Neural cell (in vitro differentiated cells): ENCODE data around the gene GNG5. TPM values are rescaled to one million over a fixed set of nuclear protein-coding genes. Genes with fewer than 3 reads are reported as not detected.

Source experiments
- H2AFZ ChIP-seq: fragments of 200-600, 300-800 bp; sonication (generic), shearing (Covaris generic); 2 replicates; pipeline ENCODE4 v1.6.0; 2014; ENCODE audit warnings: low read depth, mild to moderate bottlenecking, antibody characterized with exemption, low read length, moderate library complexity
- H3F3A ChIP-seq: fragments of 200-600 bp; shearing (Covaris generic); 2 replicates; pipeline ENCODE4 v1.6.1; 2016; ENCODE audit warnings: mild to moderate bottlenecking, moderate library complexity, mixed read lengths, antibody characterized with exemption, low read length; ENCODE audit not compliant: insufficient read depth, poor library complexity, severe bottlenecking
- H3K27ac ChIP-seq: fragments of 200-600, 300-800 bp; sonication (generic), shearing (Covaris generic); 2 replicates; pipeline ENCODE4 v1.5.1; 2014; ENCODE audit warnings: mild to moderate bottlenecking, low read length, moderate library complexity
- H3K27me3 ChIP-seq: fragments of 300-800, 200-600 bp; sonication (generic), shearing (Covaris generic); 2 replicates; pipeline ENCODE4 v1.6.0; 2014; ENCODE audit warnings: mild to moderate bottlenecking, low read depth, low read length, moderate library complexity; ENCODE audit not compliant: insufficient read depth
- H3K36me3 ChIP-seq: fragments of 300-800, 200-600 bp; sonication (generic), shearing (Covaris generic); 2 replicates; pipeline ENCODE4 v1.5.1; 2014; ENCODE audit warnings: mild to moderate bottlenecking, antibody characterized with exemption, low read length, moderate library complexity; ENCODE audit not compliant: insufficient read depth
- H3K4me2 ChIP-seq: fragments of 300-800, 200-600 bp; sonication (generic), shearing (Covaris generic); 2 replicates; pipeline ENCODE4 v1.6.0; 2014; ENCODE audit warnings: mild to moderate bottlenecking, low read length
- H3K4me3 ChIP-seq: fragments of 300-800, 200-600 bp; sonication (generic), shearing (Covaris generic); 2 replicates; pipeline ENCODE4 v1.5.1; 2014; ENCODE audit warnings: mild to moderate bottlenecking, low read length, moderate library complexity
- H3K79me2 ChIP-seq: fragments of 200-600 bp; shearing (Covaris generic); replicated peaks from 2 replicates; pipeline ENCODE4 v1.6.0; 2014; ENCODE audit warnings: mild to moderate bottlenecking, low read length, moderate library complexity; ENCODE audit not compliant: insufficient read depth
- H3K9ac ChIP-seq: fragments of 300-800, 200-600 bp; sonication (generic), shearing (Covaris generic); 2 replicates; pipeline ENCODE4 v1.6.1; 2016; ENCODE audit warnings: mild to moderate bottlenecking, low read length, mixed read lengths
- H3K9me2 ChIP-seq: fragments of 200-600 bp; shearing (Covaris generic); 2 replicates; pipeline ENCODE4 v1.6.1; 2016; ENCODE audit warnings: mild to moderate bottlenecking, low read length, mixed read lengths; ENCODE audit not compliant: insufficient read depth
- H3K9me3 ChIP-seq: fragments of 200-600, 300-800 bp; sonication (generic), shearing (Covaris generic); 2 replicates; pipeline ENCODE4 v1.6.1; 2016; ENCODE audit warnings: mild to moderate bottlenecking, mixed run types, low read length, moderate library complexity, mixed read lengths
- H4K20me1 ChIP-seq: fragments of 200-600 bp; shearing (Covaris generic); 2 replicates; pipeline ENCODE4 v1.6.1; 2016; ENCODE audit warnings: mild to moderate bottlenecking, mixed run types; ENCODE audit not compliant: insufficient read depth
- CTCF ChIP-seq: fragments of 450-650 bp; IDR thresholded peaks from 2 replicates; pipeline ENCODE4 v1.5.1; 2014; ENCODE audit warnings: antibody characterized with exemption, mild to moderate bottlenecking, moderate library complexity; ENCODE audit not compliant: poor library complexity, severe bottlenecking
- EP300 ChIP-seq: fragments of 450-650 bp; conservative IDR thresholded peaks from 2 replicates; pipeline ENCODE4 v1.6.1; 2014; ENCODE audit warnings: antibody characterized with exemption, mild to moderate bottlenecking, moderate library complexity; ENCODE audit not compliant: poor library complexity, severe bottlenecking
- EZH2 ChIP-seq: fragments of 200-600, 300-800 bp; shearing (Covaris generic), sonication (generic); IDR thresholded peaks from 2 replicates; pipeline ENCODE4 v1.6.1; 2014; ENCODE audit warnings: antibody characterized with exemption, low read length, borderline replicate concordance, mild to moderate bottlenecking; ENCODE audit not compliant: insufficient read depth, poor library complexity, severe bottlenecking
- MXI1 ChIP-seq: fragments of 450-650 bp; conservative IDR thresholded peaks from 2 replicates; pipeline ENCODE4 v1.6.1; 2014; ENCODE audit warnings: antibody characterized with exemption, mild to moderate bottlenecking; ENCODE audit not compliant: poor library complexity, severe bottlenecking
- POLR2AphosphoS5 ChIP-seq: IDR thresholded peaks from 2 replicates; pipeline ENCODE4 v1.6.1; 2012
- RAD21 ChIP-seq: fragments of 450-650 bp; conservative IDR thresholded peaks from 2 replicates; pipeline ENCODE4 v1.6.1; 2014; ENCODE audit warnings: antibody characterized with exemption, mild to moderate bottlenecking, moderate library complexity
- SMC3 ChIP-seq: fragments of 450-650 bp; conservative IDR thresholded peaks from 2 replicates; pipeline ENCODE4 v1.6.1; 2014; ENCODE audit warnings: antibody characterized with exemption, mild to moderate bottlenecking, moderate library complexity; ENCODE audit not compliant: poor library complexity
- TAF1 ChIP-seq: IDR thresholded peaks from 2 replicates; pipeline ENCODE4 v1.6.1; 2012; ENCODE audit warnings: low read depth
- polyA minus RNA-seq: library from RNA; depleted of rRNA, polyadenylated mRNA; stranded (reverse); fragments of >200 nt; gene quantifications from 2 replicates; pipeline ENCODE4 v1.2.3, GENCODE V29; 2014
- polyA plus RNA-seq: library from polyadenylated mRNA; depleted of rRNA; stranded (reverse); fragments of >200 nt; gene quantifications from 2 replicates; pipeline ENCODE4 v1.2.3, GENCODE V29; 2014
- TF ChIP-seq, protein P1 (sequence below): IDR thresholded peaks from 2 replicates; pipeline ENCODE4 v1.6.1; 2012; ENCODE audit warnings: borderline replicate concordance

Gene GNG5
- 1.5 TPM in 1 of 2 replicates, not detected in the other for polyA plus RNA-seq
- polyA minus RNA-seq = 0.97 and 1.6 TPM in 2 replicates

DNA sequence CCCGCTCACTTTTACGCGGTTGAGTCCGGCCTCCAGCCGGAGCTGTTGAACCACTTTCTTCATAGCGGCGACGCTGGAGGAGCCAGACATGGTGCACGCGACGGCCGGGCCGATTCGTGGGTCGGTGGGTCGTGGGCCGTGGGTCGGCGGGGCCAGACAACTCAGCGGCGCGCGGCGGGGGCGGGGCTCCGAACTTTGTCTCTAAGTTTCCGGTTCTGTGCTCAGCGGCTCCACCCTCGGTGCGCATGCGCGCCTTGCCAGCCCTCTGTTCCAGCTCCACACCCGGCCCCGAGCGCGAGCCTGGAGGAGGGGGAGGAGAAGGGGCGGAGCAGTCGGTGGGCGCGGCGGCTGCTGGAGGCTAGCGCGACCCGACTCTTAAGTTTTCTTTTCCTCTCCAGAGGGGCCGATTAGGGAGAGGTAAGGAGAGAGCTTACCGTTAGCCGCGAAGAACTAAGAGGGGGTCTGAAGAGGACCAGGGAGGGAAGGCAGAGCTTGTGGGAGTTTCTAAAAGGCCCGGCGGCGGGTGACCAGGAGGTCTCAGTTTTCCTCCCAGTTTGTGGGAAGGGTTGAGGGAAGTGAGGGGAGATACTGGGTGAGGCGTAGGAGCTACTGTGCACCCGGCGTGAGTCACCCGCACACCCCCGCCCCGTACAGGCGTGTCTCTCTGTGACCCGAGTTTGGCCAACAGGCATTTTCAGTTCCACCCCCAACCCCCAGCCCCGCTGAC, at the start of gene GNG5, which contains the start of gene SPATA1:
Gene GNG5, minus strand, starts transcription at position 580 of the 727 bp plus-strand sequence. Its CDS starts 490 bp downstream, at position 90.
Gene SPATA1, plus strand, starts transcription at position 385 of the 727 bp plus-strand sequence. CDS start 9,974 bp downstream, outside the sequence.
- H3K9ac ChIP-seq = peak within 1 kb of the TSS; percentile 35
- peak within 1 kb of the TSS; percentile 91 for H3K4me3 ChIP-seq
- H3K79me2 ChIP-seq = peaks cover 32% of the 10 kb centered on the region
- H3K36me3 ChIP-seq = no peaks in the 10 kb centered on the region
- H3K9me3 ChIP-seq = no peaks in the 10 kb centered on the region
- TF ChIP-seq POLR2AphosphoS5 (no peak), CTCF (no peak), MXI1 (peak; percentile 66), EZH2 (no peak), EP300 (no peak), RAD21 (peak; percentile 52), TAF1 (no peak), SMC3 (peak; percentile 53)
- TF ChIP-seq, protein P1, sequence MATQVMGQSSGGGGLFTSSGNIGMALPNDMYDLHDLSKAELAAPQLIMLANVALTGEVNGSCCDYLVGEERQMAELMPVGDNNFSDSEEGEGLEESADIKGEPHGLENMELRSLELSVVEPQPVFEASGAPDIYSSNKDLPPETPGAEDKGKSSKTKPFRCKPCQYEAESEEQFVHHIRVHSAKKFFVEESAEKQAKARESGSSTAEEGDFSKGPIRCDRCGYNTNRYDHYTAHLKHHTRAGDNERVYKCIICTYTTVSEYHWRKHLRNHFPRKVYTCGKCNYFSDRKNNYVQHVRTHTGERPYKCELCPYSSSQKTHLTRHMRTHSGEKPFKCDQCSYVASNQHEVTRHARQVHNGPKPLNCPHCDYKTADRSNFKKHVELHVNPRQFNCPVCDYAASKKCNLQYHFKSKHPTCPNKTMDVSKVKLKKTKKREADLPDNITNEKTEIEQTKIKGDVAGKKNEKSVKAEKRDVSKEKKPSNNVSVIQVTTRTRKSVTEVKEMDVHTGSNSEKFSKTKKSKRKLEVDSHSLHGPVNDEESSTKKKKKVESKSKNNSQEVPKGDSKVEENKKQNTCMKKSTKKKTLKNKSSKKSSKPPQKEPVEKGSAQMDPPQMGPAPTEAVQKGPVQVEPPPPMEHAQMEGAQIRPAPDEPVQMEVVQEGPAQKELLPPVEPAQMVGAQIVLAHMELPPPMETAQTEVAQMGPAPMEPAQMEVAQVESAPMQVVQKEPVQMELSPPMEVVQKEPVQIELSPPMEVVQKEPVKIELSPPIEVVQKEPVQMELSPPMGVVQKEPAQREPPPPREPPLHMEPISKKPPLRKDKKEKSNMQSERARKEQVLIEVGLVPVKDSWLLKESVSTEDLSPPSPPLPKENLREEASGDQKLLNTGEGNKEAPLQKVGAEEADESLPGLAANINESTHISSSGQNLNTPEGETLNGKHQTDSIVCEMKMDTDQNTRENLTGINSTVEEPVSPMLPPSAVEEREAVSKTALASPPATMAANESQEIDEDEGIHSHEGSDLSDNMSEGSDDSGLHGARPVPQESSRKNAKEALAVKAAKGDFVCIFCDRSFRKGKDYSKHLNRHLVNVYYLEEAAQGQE = peak; percentile 12
- no peaks in the 10 kb centered on the region for H4K20me1 ChIP-seq
- no peaks in the 10 kb centered on the region for H3K9me2 ChIP-seq
- H2AFZ ChIP-seq = peak within 1 kb of the TSS; percentile 54
- H3K27ac ChIP-seq = no peak within 1 kb of the TSS
- no peaks in the 10 kb centered on the region for H3F3A ChIP-seq
- H3K4me2 ChIP-seq = peak within 1 kb of the TSS; percentile 48
- no peaks in the 10 kb centered on the region for H3K27me3 ChIP-seq

DNA sequence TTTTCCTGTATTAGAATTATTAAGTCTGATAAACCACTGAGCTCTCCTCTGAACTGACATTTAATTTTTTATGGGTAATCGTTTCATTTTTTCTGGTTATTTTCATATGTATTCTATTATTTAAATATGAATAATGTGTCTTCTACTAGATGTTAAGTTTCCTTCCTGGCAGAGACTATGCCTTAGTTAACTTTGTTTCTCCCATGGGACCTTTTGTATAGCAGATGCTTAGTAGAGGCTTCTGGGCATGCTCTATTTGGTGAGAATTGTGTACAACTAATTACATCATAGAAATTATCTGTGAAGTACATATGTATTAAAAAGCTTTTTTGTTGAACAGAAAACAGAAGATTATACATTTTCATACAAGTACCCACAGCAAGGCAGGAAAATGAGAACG, 44.4 kb upstream of the GNG5 start:
- Histone ChIP-seq H3K4me3 (no peak overlapping the region), H3K9me3 (no peaks in the 10 kb centered on the region), H3F3A (no peaks in the 10 kb centered on the region), H3K27me3 (no peaks in the 10 kb centered on the region), H3K36me3 (no peaks in the 10 kb centered on the region), H4K20me1 (no peaks in the 10 kb centered on the region), H2AFZ (no peak overlapping the region), H3K79me2 (no peaks in the 10 kb centered on the region), H3K9me2 (no peaks in the 10 kb centered on the region), H3K4me2 (no peak overlapping the region), H3K9ac (no peak overlapping the region), H3K27ac (no peak overlapping the region)
- TF ChIP-seq CTCF = no peak
- TF ChIP-seq TAF1 = no peak
